ENCODE results near the gene PER1. TPM values are rescaled to one million over a fixed set of nuclear protein-coding genes. Genes with fewer than 3 reads are reported as not detected.
A peak's percentile ranks its signal among the peaks of the same experiment; 100 is the strongest.

PER1 gene
- total RNA-seq, 1 donor from 2014 or later: 215 TPM

DNA sequence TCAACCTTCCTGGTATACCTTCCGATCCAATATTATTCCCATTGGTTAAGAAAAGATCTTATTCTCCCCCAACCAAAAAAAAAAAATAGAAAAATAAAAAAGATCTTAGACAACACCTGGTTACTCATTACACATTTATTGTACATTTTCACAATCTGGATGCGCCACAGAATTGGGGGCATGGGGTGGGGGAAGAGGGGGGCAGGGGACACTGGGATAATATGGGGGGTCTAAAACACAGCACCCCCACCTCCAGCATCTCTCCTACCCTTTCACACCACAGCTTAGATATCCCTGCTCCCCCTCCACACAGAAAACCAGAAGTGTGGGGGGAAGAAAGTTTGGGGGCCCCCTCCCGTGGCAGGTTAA, 6.8 kb upstream of the PER1 start:
- no peak for TF ChIP-seq POLR2A (IDR thresholded peaks at IDR 0.05)
- TF ChIP-seq, protein P1, sequence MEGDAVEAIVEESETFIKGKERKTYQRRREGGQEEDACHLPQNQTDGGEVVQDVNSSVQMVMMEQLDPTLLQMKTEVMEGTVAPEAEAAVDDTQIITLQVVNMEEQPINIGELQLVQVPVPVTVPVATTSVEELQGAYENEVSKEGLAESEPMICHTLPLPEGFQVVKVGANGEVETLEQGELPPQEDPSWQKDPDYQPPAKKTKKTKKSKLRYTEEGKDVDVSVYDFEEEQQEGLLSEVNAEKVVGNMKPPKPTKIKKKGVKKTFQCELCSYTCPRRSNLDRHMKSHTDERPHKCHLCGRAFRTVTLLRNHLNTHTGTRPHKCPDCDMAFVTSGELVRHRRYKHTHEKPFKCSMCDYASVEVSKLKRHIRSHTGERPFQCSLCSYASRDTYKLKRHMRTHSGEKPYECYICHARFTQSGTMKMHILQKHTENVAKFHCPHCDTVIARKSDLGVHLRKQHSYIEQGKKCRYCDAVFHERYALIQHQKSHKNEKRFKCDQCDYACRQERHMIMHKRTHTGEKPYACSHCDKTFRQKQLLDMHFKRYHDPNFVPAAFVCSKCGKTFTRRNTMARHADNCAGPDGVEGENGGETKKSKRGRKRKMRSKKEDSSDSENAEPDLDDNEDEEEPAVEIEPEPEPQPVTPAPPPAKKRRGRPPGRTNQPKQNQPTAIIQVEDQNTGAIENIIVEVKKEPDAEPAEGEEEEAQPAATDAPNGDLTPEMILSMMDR (IDR thresholded peaks at IDR 0.05): peak in 1 of 3 experiments; percentile 5
- intact Hi-C loops (cut with DNase I): no loop called here
- Histone ChIP-seq H3K27ac (peak overlapping the region; percentile 100), H3K4me3 (no peak overlapping the region), H3K36me3 (peaks cover 0 to 5% of the 10 kb centered on the region in 2 donors), H3K27me3 (no peaks in the 10 kb centered on the region), H3K4me1 (peaks cover 52% of the 10 kb centered on the region), H3K9me3 (no peaks in the 10 kb centered on the region)
- DNase-seq (ENCODE audit: extremely low spot score in 2 of 2): no peak

DNA sequence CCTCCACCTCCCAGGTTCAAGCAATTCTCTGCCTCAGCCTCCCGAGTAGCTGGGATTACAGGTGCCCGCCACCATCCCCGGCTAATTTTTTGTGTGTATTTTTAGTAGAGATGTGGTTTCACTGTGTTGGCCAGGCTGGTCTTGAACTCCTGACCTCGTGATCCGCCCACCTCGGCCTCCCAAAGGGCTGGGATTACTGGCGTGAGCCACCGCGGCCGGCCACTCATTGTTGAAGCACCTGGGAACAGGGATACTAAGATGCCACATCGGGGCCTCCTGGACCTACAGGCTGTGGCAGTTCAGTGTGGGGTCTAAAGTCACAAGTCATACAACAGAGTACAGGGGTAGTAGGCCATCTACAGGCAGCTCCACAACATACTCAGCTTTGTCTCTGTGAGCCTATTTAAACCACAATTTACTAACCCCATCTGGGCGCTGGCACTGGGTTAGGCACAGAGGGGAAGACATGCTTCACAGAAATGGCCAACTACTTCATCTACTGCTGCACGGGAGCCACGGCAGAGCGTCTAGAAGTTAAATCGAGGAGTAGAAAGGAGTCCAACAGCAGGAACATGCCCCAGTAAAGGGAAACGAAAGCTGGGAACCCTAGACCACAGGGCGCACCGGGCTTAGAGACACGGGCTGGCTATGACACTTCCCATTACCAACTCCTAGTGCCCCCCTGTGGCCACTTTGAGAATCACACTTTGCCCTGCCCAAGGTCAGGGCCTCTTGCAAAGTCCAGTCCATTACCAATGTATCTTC, 6.2 kb upstream of the PER1 start:
- no peaks in the 10 kb centered on the region for H3K27me3 ChIP-seq
- peak overlapping the region; percentile 100 for H3K27ac ChIP-seq
- TF ChIP-seq POLR2AphosphoS5 (IDR thresholded peaks at IDR 0.05; ENCODE audit: insufficient read depth in 1 of 2, low read depth in 1 of 2) (peak; percentile 18 to 77), POLR2A (IDR thresholded peaks at IDR 0.05) (no peak)
- TF ChIP-seq, protein P1 (IDR thresholded peaks at IDR 0.05): peak; percentile 57 to 95 (median 80)
- peaks cover 52% of the 10 kb centered on the region for H3K4me1 ChIP-seq
- H3K4me3 ChIP-seq: no peak overlapping the region
- H3K9me3 ChIP-seq: no peaks in the 10 kb centered on the region
- intact Hi-C loops (cut with DNase I): no loop called here
- peaks cover 0 to 5% of the 10 kb centered on the region in 2 donors for H3K36me3 ChIP-seq
- DNase-seq (ENCODE audit: extremely low spot score in 2 of 2): peak in 1 of 2 donors; percentile 95

DNA sequence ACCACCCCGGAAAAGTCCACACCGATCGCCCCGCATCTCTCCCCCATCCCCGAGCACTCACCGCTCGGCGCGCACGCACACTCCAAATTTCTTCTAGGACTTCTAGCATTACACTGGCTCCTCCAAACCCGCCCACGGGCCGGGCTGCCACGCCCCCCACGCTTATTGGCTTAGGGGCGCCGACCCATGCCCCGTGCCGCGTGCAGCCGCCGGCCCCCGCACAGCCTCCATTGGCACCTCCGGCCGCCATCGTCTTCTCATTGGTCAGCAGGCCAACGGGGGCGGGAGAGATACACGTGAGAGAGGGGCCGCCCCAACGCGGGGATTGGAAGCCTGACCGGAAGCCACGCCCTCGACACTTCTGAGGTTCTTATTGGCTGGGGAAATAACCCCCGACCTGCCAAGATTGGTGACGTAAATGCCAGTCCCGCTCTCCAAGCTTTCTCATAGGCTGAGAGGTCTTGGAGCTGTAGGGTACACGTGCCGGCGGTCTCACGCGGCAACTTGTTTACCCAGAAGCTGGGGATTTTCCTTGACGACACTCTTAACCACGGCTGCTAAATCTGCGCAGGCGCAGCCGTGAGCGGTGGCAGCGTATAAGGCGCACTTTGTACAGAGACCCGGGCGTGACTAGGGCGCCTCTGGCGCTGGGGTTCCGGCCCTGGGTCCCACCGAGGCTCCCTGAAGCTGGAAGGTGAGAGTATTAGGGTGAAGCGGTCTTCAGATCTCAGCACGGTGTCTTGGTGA, 4.2 kb upstream of the PER1 start:
- TF ChIP-seq, protein P1 (IDR thresholded peaks at IDR 0.05): no peak
- TF ChIP-seq POLR2A (IDR thresholded peaks at IDR 0.05) (peak; percentile 82 to 100), POLR2AphosphoS5 (IDR thresholded peaks at IDR 0.05; ENCODE audit: insufficient read depth in 1 of 2, low read depth in 1 of 2) (peak; percentile 99)
- peaks cover 49% of the 10 kb centered on the region for H3K4me1 ChIP-seq
- H3K27me3 ChIP-seq: no peaks in the 10 kb centered on the region
- DNase-seq (ENCODE audit: extremely low spot score in 2 of 2): peak; percentile 100
- intact Hi-C loops (cut with DNase I): no loop called here
- H3K9me3 ChIP-seq: no peaks in the 10 kb centered on the region
- peaks cover 0 to 5% of the 10 kb centered on the region in 2 donors for H3K36me3 ChIP-seq
- H3K27ac ChIP-seq: peak overlapping the region; percentile 100
- peak overlapping the region; percentile 84 to 98 for H3K4me3 ChIP-seq

DNA sequence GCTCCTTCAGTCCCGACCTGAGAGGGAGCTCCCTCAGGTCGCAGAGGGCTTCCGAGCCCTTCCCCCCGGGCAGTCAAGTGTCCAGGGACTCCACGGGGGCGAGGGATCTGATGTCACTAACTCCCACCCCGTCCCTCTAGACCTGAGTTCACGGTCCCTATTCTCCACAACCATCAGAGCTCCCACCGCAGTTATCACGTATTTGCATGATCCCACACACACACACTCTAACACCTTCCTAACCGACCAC, 3.7 kb upstream of the PER1 start:
- peaks cover 45% of the 10 kb centered on the region for H3K4me1 ChIP-seq
- peak overlapping the region; percentile 100 for H3K27ac ChIP-seq
- peak overlapping the region; percentile 84 to 98 for H3K4me3 ChIP-seq
- peaks cover 0 to 5% of the 10 kb centered on the region in 2 donors for H3K36me3 ChIP-seq
- intact Hi-C loops (cut with DNase I): no loop called here
- no peak for TF ChIP-seq POLR2A (IDR thresholded peaks at IDR 0.05)
- no peak for TF ChIP-seq POLR2AphosphoS5 (IDR thresholded peaks at IDR 0.05; ENCODE audit: insufficient read depth in 1 of 2, low read depth in 1 of 2)
- TF ChIP-seq, protein P1 (IDR thresholded peaks at IDR 0.05): no peak
- H3K27me3 ChIP-seq: no peaks in the 10 kb centered on the region
- H3K9me3 ChIP-seq: no peaks in the 10 kb centered on the region
- DNase-seq (ENCODE audit: extremely low spot score in 2 of 2): no peak

Data from vagina (tissue), 2 donors.